K562 (cell line): ENCODE measurements around the gene EPYC. TPM values are rescaled to one million over a fixed set of nuclear protein-coding genes. Genes with fewer than 3 reads are reported as not detected.
A peak's percentile ranks its signal among the peaks of the same experiment; 100 is the strongest.

ENCODE experiments used
- ATAC-seq: fragments of 200-7000 bp; cut with Tn5 transposase; 3 replicates; pipeline ENCODE4 v1.9.1; 2020; ENCODE audit warnings: moderate library complexity
- BruUV-seq: library from RNA; stranded (reverse); fragments of 400-500 nt; replicated peaks from 2 replicates; lab custom pipeline; 2021; lab: Mats Ljungman, UMichigan
- CTCF ChIA-PET: fragments of 300-600 bp; formaldehyde crosslinking; extraction: SDS; loops from one replicate; lab custom pipeline; 2021; ENCODE audit warnings: low intra/inter-chr PET ratio; lab: Yijun Ruan, JAX
- POLR2A ChIA-PET: fragments of 300-600, 350-650 bp; sonication (Branson Sonifier 250); formaldehyde crosslinking; extraction: SDS; loops from one replicate; lab custom pipeline; 2021; ENCODE audit warnings: antibody characterized with exemption, inconsistent platforms; lab: Yijun Ruan, JAX
- DNase-seq, 4 experiments: peaks; one replicate each; pipeline versions ENCODE4 v3.0.0 to v3.0.0-alpha.2; 2011 to 2018; ENCODE audit warnings: low spot score in 3 of 4, mixed read lengths in 3 of 4; ENCODE audit errors: extremely low read depth in 1 of 4
- FAIRE-seq: peaks from 2 replicates; lab custom pipeline; 2011; peaks lifted over from hg19 to GRCh38; lab: Jason Lieb, UNC
- H2AFZ ChIP-seq: 2 replicates; pipeline ENCODE4 v1.6.0; 2011; ENCODE audit warnings: low read depth, low read length, control low read depth, inconsistent platforms
- H3K27ac ChIP-seq: fragments of 200-600 bp; 3 replicates; pipeline ENCODE4 v1.8.0; 2011; ENCODE audit warnings: low read depth, mild to moderate bottlenecking, control low read depth, inconsistent platforms, low read length, moderate library complexity, mixed read lengths; ENCODE audit errors: extremely low read depth
- H3K27me3 ChIP-seq, 2 experiments: fragments of 300-600 bp in 1 of 2; 2 replicates in 1 of 2; 3 replicates in 1 of 2; pipeline versions ENCODE4 v1.6.0 to v1.8.0; 2011; ENCODE audit warnings: inconsistent platforms in 2 of 2, low read length in 2 of 2, mild to moderate bottlenecking in 1 of 2, mixed read lengths in 1 of 2, moderate library complexity in 1 of 2; ENCODE audit not compliant: control insufficient read depth in 2 of 2, insufficient read depth in 2 of 2
- H3K36me3 ChIP-seq: fragments of 300-600 bp; 3 replicates; pipeline ENCODE4 v1.8.0; 2011; ENCODE audit warnings: mild to moderate bottlenecking, low read length, inconsistent platforms; ENCODE audit not compliant: control insufficient read depth, insufficient read depth
- H3K4me1 ChIP-seq, 2 experiments: fragments of 200-600 bp in 1 of 2; replicated peaks in 1 of 2; 2 replicates in 1 of 2; 3 replicates in 1 of 2; pipeline versions ENCODE4 v1.5.1 to v1.8.0; 2011; ENCODE audit warnings: inconsistent platforms in 2 of 2, low read length in 2 of 2, mild to moderate bottlenecking in 1 of 2, mixed read lengths in 1 of 2, moderate library complexity in 1 of 2; ENCODE audit not compliant: control insufficient read depth in 2 of 2, insufficient read depth in 2 of 2
- H3K4me2 ChIP-seq: 2 replicates; pipeline ENCODE4 v1.6.1; 2011; ENCODE audit warnings: low read length, control low read depth, inconsistent platforms, mixed read lengths; ENCODE audit not compliant: insufficient read depth
- H3K4me3 ChIP-seq: fragments of 200-600 bp; sonication (generic), shearing (Covaris generic); 2 replicates; pipeline ENCODE4 v1.5.1; 2016; ENCODE audit warnings: control low read depth, inconsistent platforms
- H3K79me2 ChIP-seq: fragments of 200-600 bp; 3 replicates; pipeline ENCODE4 v1.8.0; 2011; ENCODE audit warnings: low read length, inconsistent platforms; ENCODE audit not compliant: control insufficient read depth, insufficient read depth
- H3K9ac ChIP-seq, 2 experiments: 2 replicates each; pipeline versions ENCODE4 v1.6.0 to v1.6.1; 2011; ENCODE audit warnings: low read depth in 2 of 2, low read length in 2 of 2, control low read depth in 1 of 2, inconsistent platforms in 1 of 2, mild to moderate bottlenecking in 1 of 2, mixed read lengths in 1 of 2; ENCODE audit not compliant: insufficient read depth in 1 of 2
- H3K9me1 ChIP-seq: one replicate; pipeline ENCODE4 v1.6.0; 2011; ENCODE audit warnings: inconsistent platforms, mild to moderate bottlenecking, low read length, moderate library complexity; ENCODE audit not compliant: control insufficient read depth, insufficient read depth
- H3K9me3 ChIP-seq: replicated peaks from 2 replicates; pipeline ENCODE4 v1.5.1; 2011; ENCODE audit warnings: low read depth, low read length, inconsistent platforms; ENCODE audit not compliant: control insufficient read depth, insufficient read depth
- H4K20me1 ChIP-seq: replicated peaks from 2 replicates; pipeline ENCODE4 v1.6.1; 2011; ENCODE audit warnings: low read length, inconsistent platforms, mixed read lengths; ENCODE audit not compliant: control insufficient read depth, insufficient read depth
- ARID1B ChIP-seq: fragments of 450-650 bp; IDR thresholded peaks from 2 replicates; pipeline ENCODE4 v1.6.1; 2016; ENCODE audit warnings: antibody characterized with exemption, mild to moderate bottlenecking, inconsistent platforms
- GTF3C2 ChIP-seq: IDR thresholded peaks from 3 replicates; pipeline ENCODE4 v1.6.1; 2011; ENCODE audit warnings: borderline replicate concordance, mild to moderate bottlenecking, moderate library complexity; ENCODE audit not compliant: insufficient read length; ENCODE audit errors: extremely low read depth
- HNRNPL ChIP-seq: fragments of 200-400 bp; formaldehyde crosslinking; IDR thresholded peaks from 2 replicates; pipeline ENCODE4 v1.6.1; 2017; ENCODE audit warnings: low read depth, mild to moderate bottlenecking, low read length
- KDM2B ChIP-seq: fragments of 250-450 bp; sonication (Bioruptor Pico); IDR thresholded peaks from 2 replicates; pipeline ENCODE4 v1.8.0; 2021; ENCODE audit warnings: mild to moderate bottlenecking, moderate library complexity
- MED1 ChIP-seq: sonication (generic); formaldehyde crosslinking; IDR thresholded peaks from 2 replicates; pipeline ENCODE4 v1.8.1; 2023; ENCODE audit warnings: missing genetic modification reagents, borderline replicate concordance
- MYNN ChIP-seq, 2 experiments: sonication (generic); formaldehyde crosslinking in 1 of 2; IDR thresholded peaks; 2 replicates each; pipeline versions ENCODE4 v1.5.0 to v1.6.1; 2016 to 2020; ENCODE audit warnings: antibody characterized with exemption in 1 of 2, missing genetic modification reagents in 1 of 2
- PHF8 ChIP-seq: fragments of 200-600 bp; sonication (generic); IDR thresholded peaks from 2 replicates; pipeline ENCODE4 v1.6.1; 2012; ENCODE audit warnings: mixed run types, mild to moderate bottlenecking, inconsistent platforms, low read length, moderate library complexity, borderline replicate concordance
- RBM39 ChIP-seq: fragments of 200-400 bp; formaldehyde crosslinking; optimal IDR thresholded peaks from 2 replicates; pipeline ENCODE3; 2018; ENCODE audit warnings: low read depth, low read length
- TAF1 ChIP-seq: IDR thresholded peaks from 2 replicates; pipeline ENCODE4 v1.6.1; 2011; ENCODE audit warnings: mild to moderate bottlenecking, low read length, moderate library complexity; ENCODE audit not compliant: insufficient read depth, control insufficient read depth, severe bottlenecking; ENCODE audit errors: extremely low read depth
- TAF9B ChIP-seq: fragments of 450-650 bp; IDR thresholded peaks from 2 replicates; pipeline ENCODE4 v1.6.1; 2018; ENCODE audit warnings: mild to moderate bottlenecking; ENCODE audit not compliant: partially characterized antibody
- THRA ChIP-seq: fragments of 450-650 bp; IDR thresholded peaks from 2 replicates; pipeline ENCODE4 v1.6.1; 2017; ENCODE audit warnings: mild to moderate bottlenecking, moderate library complexity
- ZNF140 ChIP-seq: fragments of 250-450 bp; sonication (Bioruptor Pico); IDR thresholded peaks from 2 replicates; pipeline ENCODE4 v1.8.0; 2021; ENCODE audit warnings: moderate library complexity, mild to moderate bottlenecking, inconsistent platforms
- ZNF280B ChIP-seq: fragments of 250-450 bp; sonication (Bioruptor Pico); IDR thresholded peaks from 2 replicates; pipeline ENCODE4 v1.5.1; 2021; ENCODE audit warnings: mild to moderate bottlenecking
- ZNF408 ChIP-seq: fragments of 250-450 bp; sonication (Bioruptor Pico); IDR thresholded peaks from 2 replicates; pipeline ENCODE4 v1.4.0; 2020; ENCODE audit warnings: low read depth, mild to moderate bottlenecking, moderate library complexity
- ZNF696 ChIP-seq: fragments of 250-450 bp; sonication (Bioruptor Pico); conservative IDR thresholded peaks from 2 replicates; pipeline ENCODE4 v1.4.0; 2020; ENCODE audit warnings: mild to moderate bottlenecking, moderate library complexity
- ZZZ3 ChIP-seq: fragments of 450-650 bp; IDR thresholded peaks from 2 replicates; pipeline ENCODE4 v1.6.1; 2016; ENCODE audit warnings: antibody characterized with exemption, mild to moderate bottlenecking, moderate library complexity
- WGBS: fragments of 100-300 bp; shearing (Covaris generic); methylation state at CpG from one replicate; pipeline ENCODE4 v1.1.6; 2016; ENCODE audit warnings: low coverage, mixed read lengths; ENCODE audit not compliant: insufficient coverage; ENCODE audit errors: missing lambda C conversion rate; 5-methylcytosine and 5-hydroxymethylcytosine counted together
- in situ Hi-C: fragments of 300-500 bp; cut with MboI; formaldehyde crosslinking; loops from 4 replicates; pipeline ENCODE4 v1.15.0; 2018; ENCODE audit warnings: inconsistent platforms, mixed read lengths
- intact Hi-C: fragments of 100-400 bp; cut with micrococcal nuclease; formaldehyde crosslinking; loops from 2 replicates; pipeline ENCODE4 v1.14.2; 2022
- polyA plus RNA-seq, 8 experiments: library from polyadenylated mRNA; depleted of rRNA in 4 of 8; stranded (reverse) in 5 of 8; unstranded in 3 of 8; fragments of >200 nt; fragmentation: Nextera tagmentation in 2 of 8; fragmentation: Illumina TruSeq in 1 of 8; extraction: Ambion mirVana in 2 of 8; extraction: Trizol in 1 of 8; gene quantifications; 2 replicates each; pipeline versions ENCODE4 v1.2.1 to v1.2.3, GENCODE V29; 2011 to 2014; ENCODE audit warnings: inconsistent platforms in 1 of 8, missing spikeins in 1 of 8
- total RNA-seq, 7 experiments: library from RNA; depleted of rRNA in 6 of 7; stranded (reverse); fragments of >200 nt in 6 of 7; fragmentation: Illumina TruSeq in 2 of 7; extraction: Trizol in 2 of 7; gene quantifications; 2 replicates each; pipeline versions ENCODE4 v1.2.1 to v1.2.3, GENCODE V29; 2011 to 2021; ENCODE audit warnings: low replicate concordance in 1 of 7

Gene EPYC
- total and polyA plus RNA-seq, 9 of the 15 experiments (the other 6 are each of a cell fraction or from before 2014, with no cell fraction given) = not detected

GRCh38 chr12:90989686-90990111 lies 15.1 kb downstream of the EPYC start (continued):
- TF ChIP-seq GTF3C2 (no peak), THRA (no peak), TAF1 (no peak), TAF9B (no peak), KDM2B (CRISPR knock-in tag) (no peak), ZNF140 (CRISPR knock-in tag) (no peak)
- TF ChIP-seq, all 486 proteins: peak for 0

GRCh38 chr12:90987520-90987919 lies 17.3 kb downstream of the EPYC start:
- Histone ChIP-seq H3K27ac (no peak overlapping the region), H3K79me2 (no peaks in the 10 kb centered on the region), H3K9me1 (no peaks in the 10 kb centered on the region), H3K9ac (no peak overlapping the region), H3K4me3 (no peak overlapping the region), H3K27me3 (no peaks in the 10 kb centered on the region), H4K20me1 (no peaks in the 10 kb centered on the region), H2AFZ (no peak overlapping the region), H3K4me2 (no peak overlapping the region), H3K9me3 (no peaks in the 10 kb centered on the region), H3K4me1 (no peaks in the 10 kb centered on the region), H3K36me3 (no peaks in the 10 kb centered on the region)
- ChIA-PET POLR2A (no interaction called here), CTCF (no interaction called here)
- TF ChIP-seq ZNF408 (CRISPR knock-in tag) (no peak), ZNF280B (CRISPR knock-in tag) (no peak), RBM39 (no peak), MED1 (CRISPR knock-in tag) (no peak), HNRNPL (no peak), ZNF696 (CRISPR knock-in tag) (no peak), ARID1B (no peak), MYNN (IDR thresholded peaks at IDR 0.05) (no peak), MYNN (CRISPR knock-in tag; IDR thresholded peaks at IDR 0.05) (no peak), PHF8 (no peak), ZZZ3 (no peak)
- ATAC-seq (no peak), DNase-seq (peak in 1 of 4 experiments; percentile 10), FAIRE-seq (no peak)
- intact Hi-C loops = no loop called here
- no TSS peak for BruUV-seq
- in situ Hi-C loops = loop anchor here (25.0 kb wide), 1 partner anchor 350 kb away; no protein-coding TSS in a partner anchor
- WGBS = 0% methylated on average over 1 of the region's 1 CpG
